HepG2 (cell line): ENCODE measurements around the gene EPB41L2. TPM values are rescaled to one million over a fixed set of nuclear protein-coding genes. Genes with fewer than 3 reads are reported as not detected.

Source experiments
- NKX3-1 ChIP-seq: sonication (generic); formaldehyde crosslinking; IDR thresholded peaks from 2 replicates; pipeline ENCODE4 v1.5.0; 2020; ENCODE audit warnings: missing genetic modification reagents
- NR1H2 ChIP-seq: sonication (generic); formaldehyde crosslinking; IDR thresholded peaks from 2 replicates; pipeline ENCODE4 v1.8.1; 2022; ENCODE audit warnings: low read depth, missing genetic modification reagents, borderline replicate concordance
- RERE ChIP-seq: IDR thresholded peaks from 2 replicates; pipeline ENCODE4 v1.6.1; 2016; ENCODE audit warnings: low read depth, missing genetic modification reagents, missing compliant biosample characterization
- SMAD9 ChIP-seq: sonication (generic); formaldehyde crosslinking; IDR thresholded peaks from 2 replicates; pipeline ENCODE4 v1.5.1; 2020; ENCODE audit warnings: mild to moderate bottlenecking, missing genetic modification reagents
- ZNF503 ChIP-seq: sonication (generic); formaldehyde crosslinking; IDR thresholded peaks from 2 replicates; pipeline ENCODE4 v1.4.0; 2020; ENCODE audit warnings: missing genetic modification reagents
- ZNF670 ChIP-seq: sonication (generic); formaldehyde crosslinking; IDR thresholded peaks from 2 replicates; pipeline ENCODE4 v1.8.0; 2022; ENCODE audit warnings: mild to moderate bottlenecking, missing genetic modification reagents, borderline replicate concordance
- polyA plus RNA-seq, 8 experiments: library from polyadenylated mRNA; depleted of rRNA in 3 of 8; stranded (reverse) in 7 of 8; unstranded in 1 of 8; fragments of >200 nt; fragmentation: Illumina TruSeq in 4 of 8; extraction: Trizol in 4 of 8; gene quantifications; 2 replicates each; pipeline versions ENCODE4 v1.2.1 to v1.2.3, GENCODE V29; 2011 to 2016; ENCODE audit warnings: low read depth in 4 of 8, missing spikeins in 1 of 8, mixed read lengths in 1 of 8; ENCODE audit not compliant: insufficient read depth in 1 of 8
- total RNA-seq, 5 experiments: library from RNA; depleted of rRNA; stranded (reverse); fragments of >200 nt; fragmentation: Illumina TruSeq; extraction: Trizol; gene quantifications; 2 replicates each; pipeline ENCODE4 v1.2.3, GENCODE V29; 2016; ENCODE audit warnings: low read depth in 1 of 5
- TF ChIP-seq, protein P1 (sequence below): sonication (generic); formaldehyde crosslinking; IDR thresholded peaks from 2 replicates; pipeline ENCODE4 v1.4.0; 2020; ENCODE audit warnings: missing genetic modification reagents, borderline replicate concordance
- TF ChIP-seq, protein P2 (sequence below): sonication (generic); formaldehyde crosslinking; IDR thresholded peaks from 2 replicates; pipeline ENCODE4 v1.4.0; 2020; ENCODE audit warnings: missing genetic modification reagents, borderline replicate concordance
- TF ChIP-seq, protein P3 (sequence below): sonication (generic); formaldehyde crosslinking; IDR thresholded peaks from 2 replicates; pipeline ENCODE4 v1.4.0; 2020; ENCODE audit warnings: mild to moderate bottlenecking, missing genetic modification reagents

Gene EPB41L2
- total and polyA plus RNA-seq, 2 of the 13 experiments (the other 11 are each of a cell fraction or from before 2014, with no cell fraction given) = 41.7 to 56.4 TPM

DNA sequence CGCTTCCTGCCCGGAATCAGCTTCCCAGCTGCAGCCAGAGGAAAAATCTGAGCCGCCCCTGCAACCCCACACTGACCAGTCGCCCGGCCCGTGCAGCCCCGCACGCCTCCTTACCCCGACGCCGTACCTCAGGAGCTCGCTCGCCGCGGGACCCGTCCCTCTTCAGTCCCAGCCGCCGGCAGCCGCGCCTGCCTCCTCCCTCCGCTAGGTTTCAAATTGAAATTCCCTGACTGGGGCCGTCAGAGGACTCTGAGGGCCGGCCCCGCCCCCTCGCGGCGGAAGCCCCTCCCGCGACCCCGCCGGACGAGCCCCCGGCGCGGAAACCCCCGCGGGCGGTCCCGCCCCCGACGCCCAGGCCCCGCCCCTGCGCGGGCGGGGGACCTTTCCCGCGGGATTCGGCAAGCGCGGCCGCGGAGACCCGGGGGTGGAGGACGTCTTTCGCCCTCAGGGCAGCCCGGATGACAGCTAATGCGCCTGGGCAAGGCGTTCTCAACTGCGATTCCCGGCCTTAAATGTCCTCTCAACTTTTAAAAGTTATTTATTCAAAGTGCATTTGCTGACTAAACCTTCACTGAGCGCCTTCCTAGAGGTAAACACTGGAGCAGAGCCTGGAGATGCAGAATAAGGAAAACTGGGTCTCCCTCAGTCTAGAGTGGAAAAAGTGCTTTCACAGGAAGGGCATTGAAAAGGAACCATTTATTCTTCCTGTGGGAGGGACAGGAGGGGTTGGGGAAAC is at the start of gene EPB41L2 (continued):
- TF ChIP-seq, protein P1, sequence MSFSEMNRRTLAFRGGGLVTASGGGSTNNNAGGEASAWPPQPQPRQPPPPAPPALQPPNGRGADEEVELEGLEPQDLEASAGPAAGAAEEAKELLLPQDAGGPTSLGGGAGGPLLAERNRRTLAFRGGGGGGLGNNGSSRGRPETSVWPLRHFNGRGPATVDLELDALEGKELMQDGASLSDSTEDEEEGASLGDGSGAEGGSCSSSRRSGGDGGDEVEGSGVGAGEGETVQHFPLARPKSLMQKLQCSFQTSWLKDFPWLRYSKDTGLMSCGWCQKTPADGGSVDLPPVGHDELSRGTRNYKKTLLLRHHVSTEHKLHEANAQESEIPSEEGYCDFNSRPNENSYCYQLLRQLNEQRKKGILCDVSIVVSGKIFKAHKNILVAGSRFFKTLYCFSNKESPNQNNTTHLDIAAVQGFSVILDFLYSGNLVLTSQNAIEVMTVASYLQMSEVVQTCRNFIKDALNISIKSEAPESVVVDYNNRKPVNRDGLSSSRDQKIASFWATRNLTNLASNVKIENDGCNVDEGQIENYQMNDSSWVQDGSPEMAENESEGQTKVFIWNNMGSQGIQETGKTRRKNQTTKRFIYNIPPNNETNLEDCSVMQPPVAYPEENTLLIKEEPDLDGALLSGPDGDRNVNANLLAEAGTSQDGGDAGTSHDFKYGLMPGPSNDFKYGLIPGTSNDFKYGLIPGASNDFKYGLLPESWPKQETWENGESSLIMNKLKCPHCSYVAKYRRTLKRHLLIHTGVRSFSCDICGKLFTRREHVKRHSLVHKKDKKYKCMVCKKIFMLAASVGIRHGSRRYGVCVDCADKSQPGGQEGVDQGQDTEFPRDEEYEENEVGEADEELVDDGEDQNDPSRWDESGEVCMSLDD (CRISPR knock-in tag) = no peak
- TF ChIP-seq, protein P2, sequence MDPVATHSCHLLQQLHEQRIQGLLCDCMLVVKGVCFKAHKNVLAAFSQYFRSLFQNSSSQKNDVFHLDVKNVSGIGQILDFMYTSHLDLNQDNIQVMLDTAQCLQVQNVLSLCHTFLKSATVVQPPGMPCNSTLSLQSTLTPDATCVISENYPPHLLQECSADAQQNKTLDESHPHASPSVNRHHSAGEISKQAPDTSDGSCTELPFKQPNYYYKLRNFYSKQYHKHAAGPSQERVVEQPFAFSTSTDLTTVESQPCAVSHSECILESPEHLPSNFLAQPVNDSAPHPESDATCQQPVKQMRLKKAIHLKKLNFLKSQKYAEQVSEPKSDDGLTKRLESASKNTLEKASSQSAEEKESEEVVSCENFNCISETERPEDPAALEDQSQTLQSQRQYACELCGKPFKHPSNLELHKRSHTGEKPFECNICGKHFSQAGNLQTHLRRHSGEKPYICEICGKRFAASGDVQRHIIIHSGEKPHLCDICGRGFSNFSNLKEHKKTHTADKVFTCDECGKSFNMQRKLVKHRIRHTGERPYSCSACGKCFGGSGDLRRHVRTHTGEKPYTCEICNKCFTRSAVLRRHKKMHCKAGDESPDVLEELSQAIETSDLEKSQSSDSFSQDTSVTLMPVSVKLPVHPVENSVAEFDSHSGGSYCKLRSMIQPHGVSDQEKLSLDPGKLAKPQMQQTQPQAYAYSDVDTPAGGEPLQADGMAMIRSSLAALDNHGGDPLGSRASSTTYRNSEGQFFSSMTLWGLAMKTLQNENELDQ (CRISPR knock-in tag) = no peak
- TF ChIP-seq NR1H2 (CRISPR knock-in tag) = no peak
- no peak for TF ChIP-seq SMAD9
- TF ChIP-seq NKX3-1 (CRISPR knock-in tag) = no peak
- TF ChIP-seq RERE (CRISPR knock-in tag) = no peak
- TF ChIP-seq, protein P3, sequence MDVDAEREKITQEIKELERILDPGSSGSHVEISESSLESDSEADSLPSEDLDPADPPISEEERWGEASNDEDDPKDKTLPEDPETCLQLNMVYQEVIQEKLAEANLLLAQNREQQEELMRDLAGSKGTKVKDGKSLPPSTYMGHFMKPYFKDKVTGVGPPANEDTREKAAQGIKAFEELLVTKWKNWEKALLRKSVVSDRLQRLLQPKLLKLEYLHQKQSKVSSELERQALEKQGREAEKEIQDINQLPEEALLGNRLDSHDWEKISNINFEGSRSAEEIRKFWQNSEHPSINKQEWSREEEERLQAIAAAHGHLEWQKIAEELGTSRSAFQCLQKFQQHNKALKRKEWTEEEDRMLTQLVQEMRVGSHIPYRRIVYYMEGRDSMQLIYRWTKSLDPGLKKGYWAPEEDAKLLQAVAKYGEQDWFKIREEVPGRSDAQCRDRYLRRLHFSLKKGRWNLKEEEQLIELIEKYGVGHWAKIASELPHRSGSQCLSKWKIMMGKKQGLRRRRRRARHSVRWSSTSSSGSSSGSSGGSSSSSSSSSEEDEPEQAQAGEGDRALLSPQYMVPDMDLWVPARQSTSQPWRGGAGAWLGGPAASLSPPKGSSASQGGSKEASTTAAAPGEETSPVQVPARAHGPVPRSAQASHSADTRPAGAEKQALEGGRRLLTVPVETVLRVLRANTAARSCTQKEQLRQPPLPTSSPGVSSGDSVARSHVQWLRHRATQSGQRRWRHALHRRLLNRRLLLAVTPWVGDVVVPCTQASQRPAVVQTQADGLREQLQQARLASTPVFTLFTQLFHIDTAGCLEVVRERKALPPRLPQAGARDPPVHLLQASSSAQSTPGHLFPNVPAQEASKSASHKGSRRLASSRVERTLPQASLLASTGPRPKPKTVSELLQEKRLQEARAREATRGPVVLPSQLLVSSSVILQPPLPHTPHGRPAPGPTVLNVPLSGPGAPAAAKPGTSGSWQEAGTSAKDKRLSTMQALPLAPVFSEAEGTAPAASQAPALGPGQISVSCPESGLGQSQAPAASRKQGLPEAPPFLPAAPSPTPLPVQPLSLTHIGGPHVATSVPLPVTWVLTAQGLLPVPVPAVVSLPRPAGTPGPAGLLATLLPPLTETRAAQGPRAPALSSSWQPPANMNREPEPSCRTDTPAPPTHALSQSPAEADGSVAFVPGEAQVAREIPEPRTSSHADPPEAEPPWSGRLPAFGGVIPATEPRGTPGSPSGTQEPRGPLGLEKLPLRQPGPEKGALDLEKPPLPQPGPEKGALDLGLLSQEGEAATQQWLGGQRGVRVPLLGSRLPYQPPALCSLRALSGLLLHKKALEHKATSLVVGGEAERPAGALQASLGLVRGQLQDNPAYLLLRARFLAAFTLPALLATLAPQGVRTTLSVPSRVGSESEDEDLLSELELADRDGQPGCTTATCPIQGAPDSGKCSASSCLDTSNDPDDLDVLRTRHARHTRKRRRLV = peak; percentile 6; the same call in 1 of the 2 replicates
- TF ChIP-seq ZNF503 (CRISPR knock-in tag) = no peak
- no peak for TF ChIP-seq ZNF670 (CRISPR knock-in tag)
